HEK293 (cell line): ENCODE data around the gene MPC1.
A peak's percentile ranks its signal among the peaks of the same experiment; 100 is the strongest.

Experiments
- CTCF ChIA-PET: fragments of 350-600 bp; formaldehyde crosslinking; extraction: SDS; loops from one replicate; lab custom pipeline; 2021; ENCODE audit warnings: antibody characterized with exemption; lab: Yijun Ruan, JAX
- POLR2A ChIA-PET: fragments of 300-600 bp; formaldehyde crosslinking; extraction: SDS; loops from one replicate; lab custom pipeline; 2020; ENCODE audit warnings: antibody characterized with exemption, inconsistent platforms; lab: Yijun Ruan, JAX
- H3K27ac ChIP-seq: fragments of 200-500 bp; sonication (Bioruptor generic); 2 replicates; pipeline ENCODE4 v1.5.1; 2014; ENCODE audit warnings: low read depth, low read length, control low read depth, inconsistent platforms; ENCODE audit errors: extremely low read depth
- H3K36me3 ChIP-seq, 2 experiments: fragments of 200-500 bp in 1 of 2; sonication (Bioruptor generic) in 1 of 2; 1 replicate in 1 of 2; 2 replicates in 1 of 2; pipeline ENCODE4 v1.5.1; 2014 to 2017; ENCODE audit warnings: inconsistent platforms in 2 of 2, low read length in 2 of 2; ENCODE audit not compliant: control insufficient read depth in 2 of 2, insufficient read depth in 1 of 2
- H3K4me1 ChIP-seq: fragments of 200-500 bp; sonication (Bioruptor generic); 2 replicates; pipeline ENCODE4 v1.5.1; 2014; ENCODE audit warnings: mild to moderate bottlenecking, low read length, inconsistent platforms; ENCODE audit not compliant: control insufficient read depth, insufficient read depth
- H3K4me3 ChIP-seq: 2 replicates; pipeline ENCODE4 v1.5.1; 2011; ENCODE audit warnings: low read depth, mild to moderate bottlenecking, control low read depth, low read length, moderate library complexity
- H3K9me3 ChIP-seq: fragments of 200-500 bp; sonication (Bioruptor generic); 2 replicates; pipeline ENCODE4 v1.5.1; 2014; ENCODE audit warnings: low read depth, low read length, inconsistent platforms; ENCODE audit not compliant: control insufficient read depth, insufficient read depth
- EGR2 ChIP-seq: fragments of 450-650 bp; formaldehyde crosslinking; IDR thresholded peaks from 2 replicates; pipeline ENCODE4 v1.5.1; 2016; ENCODE audit warnings: low read depth, missing biosample characterization, missing genetic modification characterization
- GLI4 ChIP-seq: fragments of 450-650 bp; formaldehyde crosslinking; IDR thresholded peaks from 2 replicates; pipeline ENCODE4 v1.5.1; 2016; ENCODE audit warnings: missing biosample characterization, missing genetic modification characterization
- OVOL3 ChIP-seq: fragments of 450-650 bp; formaldehyde crosslinking; IDR thresholded peaks from 2 replicates; pipeline ENCODE4 v1.5.1; 2016; ENCODE audit warnings: missing biosample characterization, missing genetic modification characterization
- PBX3 ChIP-seq: sonication (generic); formaldehyde crosslinking; IDR thresholded peaks from 2 replicates; pipeline ENCODE4 v1.8.1; 2022; ENCODE audit warnings: mild to moderate bottlenecking, moderate library complexity, missing genetic modification reagents
- PRDM10 ChIP-seq: fragments of 450-650 bp; formaldehyde crosslinking; IDR thresholded peaks from 2 replicates; pipeline ENCODE4 v1.5.1; 2016; ENCODE audit warnings: missing biosample characterization, missing genetic modification characterization
- SCRT1 ChIP-seq: fragments of 450-650 bp; formaldehyde crosslinking; IDR thresholded peaks from 2 replicates; pipeline ENCODE4 v1.5.1; 2016; ENCODE audit warnings: missing biosample characterization, missing genetic modification characterization, borderline replicate concordance
- ZBTB1 ChIP-seq: fragments of 450-650 bp; formaldehyde crosslinking; IDR thresholded peaks from 2 replicates; pipeline ENCODE4 v1.5.1; 2016; ENCODE audit warnings: missing biosample characterization, missing genetic modification characterization
- ZBTB21 ChIP-seq: fragments of 450-650 bp; formaldehyde crosslinking; IDR thresholded peaks from 2 replicates; pipeline ENCODE4 v1.5.1; 2017; ENCODE audit warnings: missing biosample characterization, missing genetic modification characterization
- ZEB2 ChIP-seq: fragments of 450-650 bp; formaldehyde crosslinking; IDR thresholded peaks from 2 replicates; pipeline ENCODE4 v1.5.1; 2016; ENCODE audit warnings: missing biosample characterization, missing genetic modification characterization
- ZFP37 ChIP-seq: fragments of 450-650 bp; formaldehyde crosslinking; IDR thresholded peaks from 2 replicates; pipeline ENCODE4 v1.5.1; 2016; ENCODE audit warnings: missing biosample characterization, missing genetic modification characterization
- ZNF112 ChIP-seq: fragments of 450-650 bp; formaldehyde crosslinking; IDR thresholded peaks from 2 replicates; pipeline ENCODE4 v1.5.0; 2017; ENCODE audit warnings: missing biosample characterization, missing genetic modification characterization
- ZNF121 ChIP-seq: fragments of 450-650 bp; formaldehyde crosslinking; IDR thresholded peaks from 2 replicates; pipeline ENCODE4 v1.5.1; 2016; ENCODE audit warnings: missing biosample characterization, missing genetic modification characterization
- ZNF169 ChIP-seq: fragments of 450-650 bp; formaldehyde crosslinking; IDR thresholded peaks from 2 replicates; pipeline ENCODE4 v1.5.1; 2016; ENCODE audit warnings: missing biosample characterization, missing genetic modification characterization
- ZNF24 ChIP-seq: fragments of 450-650 bp; formaldehyde crosslinking; IDR thresholded peaks from 2 replicates; pipeline ENCODE4 v1.5.1; 2016; ENCODE audit warnings: missing biosample characterization, missing genetic modification characterization
- ZNF280D ChIP-seq: fragments of 450-650 bp; formaldehyde crosslinking; IDR thresholded peaks from 2 replicates; pipeline ENCODE4 v1.5.1; 2016; ENCODE audit warnings: missing biosample characterization, missing genetic modification characterization
- ZNF366 ChIP-seq: fragments of 450-650 bp; formaldehyde crosslinking; conservative IDR thresholded peaks from 2 replicates; pipeline ENCODE4 v1.5.1; 2016; ENCODE audit warnings: missing biosample characterization, missing genetic modification characterization
- ZNF394 ChIP-seq: fragments of 450-650 bp; formaldehyde crosslinking; IDR thresholded peaks from 2 replicates; pipeline ENCODE4 v1.5.1; 2016; ENCODE audit warnings: missing biosample characterization, missing genetic modification characterization, mild to moderate bottlenecking, moderate library complexity, borderline replicate concordance
- ZNF398 ChIP-seq: fragments of 450-650 bp; formaldehyde crosslinking; IDR thresholded peaks from 2 replicates; pipeline ENCODE4 v1.5.1; 2017; ENCODE audit warnings: missing biosample characterization, missing genetic modification characterization
- ZNF549 ChIP-seq: fragments of 450-650 bp; IDR thresholded peaks from 2 replicates; pipeline ENCODE4 v1.5.1; 2018; ENCODE audit warnings: missing biosample characterization, missing genetic modification characterization, mild to moderate bottlenecking, inconsistent platforms, moderate library complexity
- ZSCAN30 ChIP-seq: fragments of 450-650 bp; IDR thresholded peaks from 2 replicates; pipeline ENCODE4 v1.5.1; 2018; ENCODE audit warnings: missing biosample characterization, mild to moderate bottlenecking, missing genetic modification characterization, moderate library complexity

The MPC1 gene

GRCh38 chr6:166382500-166382932 is 224 bp downstream of the MPC1 start (continued):
- TF ChIP-seq ZNF280D (tag by site-specific recombination) (no peak), EGR2 (tag by site-specific recombination) (no peak; the same call in none of the 2 replicates)

GRCh38 chr6:166381733-166382499 is 824 bp downstream of the MPC1 start:
- Histone ChIP-seq H3K4me3 (peak overlapping the region; percentile 82), H3K27ac (no peak overlapping the region; the same call in 1 of the 2 replicates), H3K36me3 (no peaks in the 10 kb centered on the region), H3K9me3 (no peaks in the 10 kb centered on the region), H3K4me1 (0 out of 2 replicates have a peak, but pooled peaks cover 3% of the 10 kb centered on the region)
- ChIA-PET POLR2A (interaction anchor here (0.5 to 1.6 kb wide), 9 partner anchors 8 to 343 kb away, joined by 3 to 7 read pairs (median 3); partner anchors contain the start of genes RPS6KA2 and SFT2D1), CTCF (interaction anchor here (0.6 to 4.6 kb wide), 38 partner anchors 10 to 652 kb away, joined by 3 to 37 read pairs (median 4); no protein-coding TSS in a partner anchor)
- TF ChIP-seq ZEB2 (peak; percentile 97), ZBTB21 (tag by site-specific recombination) (no peak), SCRT1 (no peak), ZNF112 (tag by site-specific recombination) (no peak), PRDM10 (peak; percentile 83), ZNF169 (tag by site-specific recombination) (no peak), ZNF394 (0 out of 2 replicates have a peak, but pooled peaks have one; percentile 10), ZNF398 (tag by site-specific recombination) (0 out of 2 replicates have a peak, but pooled peaks have one; percentile 9), GLI4 (tag by site-specific recombination) (no peak), ZBTB1 (no peak), ZNF121 (0 out of 2 replicates have a peak, but pooled peaks have one; percentile 8), ZNF24 (0 out of 2 replicates have a peak, but pooled peaks have one; percentile 42), ZSCAN30 (tag by site-specific recombination) (0 out of 2 replicates have a peak, but pooled peaks have one; percentile 10), ZNF549 (no peak), ZFP37 (tag by site-specific recombination) (peak; percentile 82; the same call in 1 of the 2 replicates), ZNF366 (tag by site-specific recombination) (no peak; the same call in 1 of the 2 replicates), PBX3 (CRISPR knock-in tag) (0 out of 2 replicates have a peak, but pooled peaks have one; percentile 3), OVOL3 (tag by site-specific recombination) (no peak)
